Renal cortical epithelial cell (primary cell): ENCODE measurements around the gene INPP5A. TPM values are rescaled to one million over a fixed set of nuclear protein-coding genes. Genes with fewer than 3 reads are reported as not detected.
"Not testable (repeated sequence)": the region's sequence is repeated elsewhere in the genome, so short reads cannot be mapped to it uniquely, and the experiment has no call there.

Source experiments
- DNase-seq: peaks from one replicate; pipeline ENCODE4 v3.0.0-alpha.2; 2011; ENCODE audit warnings: low read depth
- total RNA-seq: library from RNA; depleted of rRNA; stranded (reverse); fragments of >200 nt; gene quantifications from 2 replicates; pipeline ENCODE4 v1.2.3, GENCODE V29; 2014

Gene INPP5A
- total RNA-seq, 1 donor from 2014 or later: 30.7 TPM

GRCh38 chr10:132810807-132811700, 273.5 kb downstream of the INPP5A start:
- no peak for DNase-seq

GRCh38 chr10:132811891-132812481, 274.4 kb downstream of the INPP5A start:
- no peak for DNase-seq

GRCh38 chr10:132812520-132812919, 274.9 kb downstream of the INPP5A start:
- no peak for DNase-seq

- DNase-seq: no peak
These were observed 275.4 kb downstream of the INPP5A start for GRCh38 chr10:132813001-132813401.

- no peak for DNase-seq
These were observed 276.2 kb downstream of the INPP5A start for GRCh38 chr10:132813560-132814468.

GRCh38 chr10:132814469-132814856, 276.9 kb downstream of the INPP5A start:
- no peak for DNase-seq

- no peak for DNase-seq
These were observed 277.7 kb downstream of the INPP5A start for GRCh38 chr10:132815168-132815857.

GRCh38 chr10:132816718-132817117, 279.1 kb downstream of the INPP5A start:
- no peak for DNase-seq

- DNase-seq: no peak
These were observed 280.2 kb downstream of the INPP5A start for GRCh38 chr10:132817701-132818211.

GRCh38 chr10:132820056-132820455, 282.5 kb downstream of the INPP5A start:
- DNase-seq: no peak

- not testable (repeated sequence) for DNase-seq
These were observed 288.4 kb downstream of the INPP5A start for GRCh38 chr10:132825783-132826523.

GRCh38 chr10:132826524-132827422, 289.2 kb downstream of the INPP5A start:
- DNase-seq: no peak

- DNase-seq: no peak
These were observed 289.8 kb downstream of the INPP5A start for GRCh38 chr10:132827423-132827789.

- no peak for DNase-seq
These were observed 290.4 kb downstream of the INPP5A start for GRCh38 chr10:132827861-132828539.

GRCh38 chr10:132828681-132829080, 291.1 kb downstream of the INPP5A start:
- DNase-seq: no peak

- no peak for DNase-seq
These were observed 291.8 kb downstream of the INPP5A start for GRCh38 chr10:132829403-132829802.

- DNase-seq: no peak
These were observed 294.8 kb downstream of the INPP5A start for GRCh38 chr10:132832186-132832969.
